HG03571 (cell line): Measurements from ENCODE around the gene ERICH3.

Source experiments
- ATAC-seq: cut with Tn5 transposase; IDR thresholded peaks from one replicate; pipeline ENCODE4 v1.9.1; 2021; ENCODE audit not compliant: unreplicated experiment

ERICH3 gene, protein sequence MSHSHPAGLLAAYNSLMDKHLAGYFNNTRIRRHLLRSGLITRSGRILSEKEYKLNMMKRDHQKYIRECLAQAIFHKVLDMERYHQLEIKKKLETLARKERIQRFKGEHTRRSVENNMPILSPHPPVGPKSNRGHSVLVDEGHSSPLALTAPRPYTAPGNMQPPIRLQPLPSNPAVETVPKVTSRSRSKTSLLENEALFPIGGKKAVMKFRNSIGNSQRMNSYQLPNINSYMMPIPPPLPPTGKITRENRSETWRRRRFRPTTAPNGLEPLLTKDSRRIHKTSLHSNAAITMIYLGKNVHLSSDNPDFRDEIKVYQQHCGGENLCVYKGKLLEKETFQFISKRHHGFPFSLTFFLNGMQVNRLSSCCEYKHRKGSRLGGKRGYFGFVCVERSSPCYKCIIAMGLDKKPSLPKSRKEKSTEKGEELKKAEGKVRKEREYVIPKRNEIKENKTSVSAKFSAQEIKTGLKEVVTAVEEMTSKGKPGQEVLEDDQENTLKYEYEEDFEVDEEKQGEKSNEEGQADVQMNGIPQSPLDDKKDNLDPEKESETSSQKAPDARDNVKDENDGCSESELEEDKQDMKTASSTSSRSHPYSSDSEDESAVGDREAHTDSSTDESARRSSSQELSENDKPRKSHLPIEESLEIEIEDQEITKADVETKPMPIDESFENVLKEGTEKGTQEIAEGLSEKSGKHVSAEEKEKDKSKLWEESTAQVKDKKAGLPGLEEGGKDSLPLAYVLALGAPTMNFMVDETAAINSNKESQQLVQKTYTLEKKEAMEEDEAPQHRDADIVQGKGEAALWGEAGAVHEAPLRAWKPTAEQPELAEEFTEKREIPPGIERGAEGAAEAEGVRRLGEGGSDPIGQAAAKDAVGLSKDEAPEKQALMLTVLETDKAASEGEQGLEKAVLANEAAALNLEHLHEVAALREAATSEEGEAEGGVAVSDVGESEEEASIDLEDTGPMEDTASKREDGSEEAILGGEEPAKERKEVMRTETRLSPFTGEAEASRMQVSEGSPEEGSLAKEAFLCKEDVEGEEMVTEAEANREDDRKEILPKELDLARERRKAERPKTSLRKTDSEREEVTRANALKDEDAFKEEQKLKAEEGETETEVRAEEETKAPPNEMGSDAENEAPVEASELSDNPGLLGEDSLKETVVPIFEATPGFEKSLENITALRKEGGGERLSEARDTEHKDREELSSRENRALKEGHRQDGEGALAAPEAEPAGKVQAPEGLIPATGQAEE (N-terminal part only)

GRCh38 chr1:74673351-74674111 lies at the start of gene ERICH3:
TSS of gene ERICH3 (minus strand) at chr1:74673792. CDS start at chr1:74673519, 273 bp downstream.
- ATAC-seq = no peak

DNA sequence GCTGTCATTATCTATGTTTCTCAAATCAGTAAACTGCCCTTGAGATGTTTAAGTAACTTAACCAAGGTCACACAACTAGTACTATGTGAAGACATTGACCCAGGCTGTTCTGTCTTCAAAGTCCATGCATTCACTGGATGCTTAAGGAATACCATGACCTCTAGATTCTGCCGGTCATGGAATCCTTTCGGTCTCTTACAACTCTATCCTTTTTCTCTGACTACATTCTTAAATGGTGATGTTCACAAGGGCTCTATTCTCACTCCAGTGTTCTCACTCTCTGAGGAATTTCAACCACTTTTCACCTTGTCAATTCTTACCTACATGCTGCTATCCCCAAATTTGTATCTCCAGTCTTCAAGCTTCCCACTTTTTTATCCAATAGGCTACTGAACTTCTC lies 44.0 kb upstream of the ERICH3 start:
- no peak for ATAC-seq

DNA sequence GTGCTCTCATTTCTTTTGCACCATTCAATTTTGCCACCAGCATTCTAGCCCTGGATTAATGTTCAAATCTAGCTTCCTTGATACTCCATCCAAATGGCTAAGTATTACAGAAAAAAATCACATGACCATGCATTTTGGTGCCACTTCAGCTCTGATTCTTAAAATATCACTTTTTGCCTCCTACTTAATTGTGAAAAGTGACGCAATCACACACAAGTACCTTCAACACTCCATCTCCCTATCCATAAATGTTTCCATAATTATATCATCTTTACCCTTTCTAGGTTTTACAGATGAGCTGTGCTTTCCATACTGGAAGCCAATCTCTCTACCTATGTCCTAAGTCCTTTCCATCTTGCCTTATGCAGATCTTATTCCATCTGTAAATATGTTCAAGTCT lies 43.2 kb upstream of the ERICH3 start:
- no peak for ATAC-seq

- ATAC-seq = no peak
Observed at GRCh38 chr1:74715806-74716205, 42.2 kb upstream of the ERICH3 start.

- ATAC-seq = no peak
Observed at GRCh38 chr1:74715236-74715502, 41.6 kb upstream of the ERICH3 start.

DNA sequence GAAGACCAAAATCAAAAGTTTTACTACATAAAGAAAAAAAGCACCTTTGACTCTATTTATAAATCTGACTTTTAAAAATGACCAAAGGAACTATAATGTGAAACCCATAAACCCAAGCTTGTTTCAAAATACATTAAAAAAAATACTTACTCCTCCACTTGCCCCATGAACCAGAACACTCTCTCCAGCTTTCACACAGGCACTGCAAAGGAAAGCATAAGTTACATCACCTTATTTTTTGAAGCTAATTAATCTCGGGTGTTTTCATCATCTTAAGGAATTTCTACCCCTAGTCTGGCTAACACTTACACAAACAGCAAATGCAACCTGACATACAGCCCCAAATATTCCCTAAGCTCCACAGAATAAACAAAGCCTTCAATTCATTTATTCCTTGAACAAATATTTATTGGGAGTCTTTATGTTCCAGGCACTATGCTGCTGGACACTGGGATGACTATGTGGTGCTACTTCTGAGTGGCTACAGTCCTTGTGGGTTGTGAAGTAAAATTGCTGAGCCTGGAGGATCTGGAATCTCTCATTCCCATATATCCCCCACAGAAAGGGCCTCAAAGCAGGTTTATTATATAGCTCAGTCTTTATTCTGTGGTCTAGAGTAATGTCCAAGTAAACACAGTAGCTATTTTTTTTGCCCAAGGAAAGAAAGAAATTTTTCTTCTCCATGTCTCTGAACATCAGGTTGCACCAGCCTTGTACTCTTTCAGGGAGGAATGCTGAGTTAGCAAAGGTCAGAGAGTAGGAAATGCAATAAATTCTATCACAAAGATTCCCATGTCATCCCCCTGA lies 41.0 kb upstream of the ERICH3 start:
- ATAC-seq = peak; percentile 68

GRCh38 chr1:74713849-74714248 lies 40.3 kb upstream of the ERICH3 start:
- ATAC-seq = no peak

DNA sequence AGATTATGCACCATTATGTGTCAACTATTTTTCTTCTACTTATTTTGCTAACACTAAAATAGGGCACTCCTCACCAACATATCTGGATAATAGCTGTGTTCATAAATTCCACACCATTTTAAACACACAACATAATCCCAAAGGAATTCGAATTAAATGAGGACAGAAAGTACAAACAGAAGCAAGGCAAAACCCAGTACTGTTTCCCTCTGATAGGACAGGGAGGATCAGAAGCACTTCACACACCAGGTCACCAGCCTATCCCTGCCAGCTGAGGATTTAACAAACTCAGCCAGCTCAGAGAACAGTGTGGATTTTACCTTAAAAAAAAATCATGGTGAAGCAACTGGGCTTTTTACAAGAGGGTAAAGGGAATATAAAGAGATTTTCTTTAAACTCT lies 39.3 kb upstream of the ERICH3 start:
- ATAC-seq = no peak

DNA sequence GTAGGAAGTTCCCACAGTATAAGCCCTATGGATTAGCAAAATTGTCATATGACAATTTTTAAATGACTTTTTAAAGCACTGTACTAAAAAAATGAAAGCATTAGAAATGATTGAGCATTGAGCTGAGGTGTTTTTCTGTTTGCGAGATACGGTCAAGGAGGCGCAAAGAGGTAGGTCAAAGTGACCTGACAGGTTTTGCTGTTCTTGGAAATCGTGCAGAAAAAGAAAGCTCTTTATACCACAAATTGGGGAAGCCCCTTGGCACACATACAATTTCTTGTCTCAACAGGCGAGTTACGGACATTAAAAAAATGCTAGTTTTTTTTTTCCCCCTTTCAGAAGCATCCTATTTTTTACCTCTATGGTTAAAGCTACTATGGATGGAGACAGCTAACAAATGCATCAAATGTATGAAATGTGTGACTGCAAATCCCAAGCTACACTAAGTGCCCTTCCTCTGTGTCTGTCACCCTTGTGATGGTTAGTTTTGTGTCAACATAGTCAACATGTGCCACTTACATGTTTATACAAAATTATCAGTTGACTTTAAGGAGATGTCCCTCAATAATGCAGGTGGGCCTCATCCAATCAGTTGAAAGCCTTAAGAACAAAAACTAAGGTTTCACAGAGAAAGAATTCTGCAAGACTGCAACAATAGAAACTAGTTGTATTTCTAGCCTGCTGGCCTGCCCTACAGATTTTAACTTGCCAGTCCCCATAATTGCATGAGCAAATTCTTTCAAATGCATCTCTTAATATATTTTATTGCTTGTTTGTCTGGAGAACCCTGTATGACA lies 30.0 kb upstream of the ERICH3 start:
- ATAC-seq = no peak

DNA sequence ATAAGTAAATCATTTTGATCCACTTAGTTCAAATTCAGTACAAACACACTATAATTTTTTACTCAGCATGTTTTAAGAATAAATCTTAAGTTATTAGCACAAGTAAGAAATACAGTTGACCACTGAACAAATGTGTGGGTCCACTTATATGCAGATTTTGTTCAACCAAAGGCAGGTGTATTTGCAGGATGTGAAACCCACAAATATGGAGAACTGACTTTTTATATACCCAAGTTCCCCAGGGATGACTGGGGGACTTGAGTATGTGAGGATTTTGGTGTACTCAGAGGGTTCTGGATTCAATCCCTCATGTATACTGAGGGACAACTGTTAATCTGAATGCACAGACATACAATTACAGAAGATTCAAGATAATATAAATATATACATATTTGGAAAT lies 25.7 kb upstream of the ERICH3 start:
- ATAC-seq = no peak

DNA sequence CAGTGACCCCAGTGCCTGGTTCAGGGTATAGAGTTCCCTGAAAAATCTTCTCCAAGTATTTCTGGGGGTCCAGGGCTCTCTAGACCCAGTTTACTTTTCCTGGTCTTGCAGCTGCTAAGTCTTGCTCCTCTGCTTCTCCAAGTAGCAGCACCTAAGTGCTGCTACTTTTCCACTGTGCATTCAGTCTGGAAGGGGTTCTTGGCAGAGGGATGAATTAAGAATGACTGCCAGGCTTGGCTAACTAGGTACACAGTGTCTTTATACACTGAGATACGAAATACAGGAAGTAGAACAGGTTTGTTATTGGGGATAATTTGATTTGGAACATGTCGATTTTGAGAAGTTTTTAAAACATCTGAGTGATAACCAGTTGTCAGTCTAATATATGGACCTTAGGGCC lies 24.2 kb upstream of the ERICH3 start:
- ATAC-seq = no peak

DNA sequence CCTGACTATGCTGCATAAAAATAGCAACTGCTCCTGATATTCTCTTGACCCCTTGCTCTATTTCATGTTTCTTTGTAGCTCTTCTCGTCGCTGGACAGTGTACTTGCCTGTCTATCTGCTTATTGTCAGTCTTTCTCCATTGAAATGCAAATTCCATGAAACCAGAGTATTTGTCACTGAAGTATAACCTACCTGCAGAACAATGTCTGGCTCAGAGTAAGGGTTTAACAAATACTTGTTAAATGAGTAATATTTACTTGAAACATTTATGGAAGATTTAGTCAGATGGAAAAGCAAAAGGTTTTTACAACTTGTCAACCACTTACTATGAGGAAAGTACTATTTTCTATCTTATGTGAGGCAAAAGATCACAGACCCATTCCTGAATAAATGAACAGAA lies 19.9 kb upstream of the ERICH3 start:
- no peak for ATAC-seq

GRCh38 chr1:74690909-74691308 lies 17.3 kb upstream of the ERICH3 start:
- no peak for ATAC-seq

- no peak for ATAC-seq
Observed at GRCh38 chr1:74690364-74690696, 16.7 kb upstream of the ERICH3 start.

- peak; percentile 59 for ATAC-seq
Observed at GRCh38 chr1:74689621-74690363, 16.2 kb upstream of the ERICH3 start.

- ATAC-seq = no peak
Observed at GRCh38 chr1:74686928-74687327, 13.3 kb upstream of the ERICH3 start.

GRCh38 chr1:74684301-74684700 lies 10.7 kb upstream of the ERICH3 start:
- no peak for ATAC-seq

DNA sequence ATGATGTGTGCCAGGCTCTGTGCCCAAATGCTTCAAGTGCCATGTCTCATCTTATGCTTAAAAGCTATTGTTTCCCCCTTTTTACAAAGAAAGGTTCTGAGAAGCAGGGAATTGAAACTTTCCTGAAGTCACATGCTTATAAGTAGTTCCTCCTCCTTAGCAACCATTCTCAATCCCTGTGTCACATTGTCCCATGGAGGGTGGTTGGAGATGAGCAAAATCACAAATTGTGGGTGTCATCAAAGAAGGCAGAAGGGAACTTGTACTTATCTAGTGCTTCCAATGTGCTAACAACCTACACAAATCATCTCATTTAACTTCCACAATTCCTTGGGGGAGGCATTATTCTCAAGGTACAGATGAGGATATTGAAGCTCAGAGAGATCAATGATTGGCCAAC lies 10.1 kb upstream of the ERICH3 start:
- no peak for ATAC-seq

GRCh38 chr1:74681851-74682250 lies 8.3 kb upstream of the ERICH3 start:
- no peak for ATAC-seq
